Natural killer cell (primary cell): ENCODE results near the gene FBXL7. TPM values are rescaled to one million over a fixed set of nuclear protein-coding genes. Genes with fewer than 3 reads are reported as not detected.

Experiments
- ATAC-seq, 3 donors: fragments of 150-1000 bp in 2 of 3; fragments of 200-7000 bp in 1 of 3; cut with Tn5 transposase; 1 replicate in 1 of 3; 2 replicates in 2 of 3; pipeline ENCODE4 v1.10.0; 2021; ENCODE audit warnings: mild to moderate bottlenecking in 2 of 3, moderate library complexity in 2 of 3
- DNase-seq, 2 donors: peaks; one replicate each; pipeline versions ENCODE4 v3.0.0 to v3.0.0-alpha.2; 2013 to 2021; ENCODE audit warnings: mixed read lengths in 1 of 2
- H3K27ac ChIP-seq: one replicate; pipeline ENCODE4 v1.5.1; 2013; ENCODE audit warnings: mild to moderate bottlenecking, low read length
- H3K27me3 ChIP-seq: one replicate; pipeline ENCODE4 v1.6.1; 2013; ENCODE audit warnings: low read length; ENCODE audit not compliant: control insufficient read depth, insufficient read depth
- H3K36me3 ChIP-seq: one replicate; pipeline ENCODE4 v1.6.1; 2013; ENCODE audit warnings: low read length; ENCODE audit not compliant: control insufficient read depth, insufficient read depth
- H3K4me1 ChIP-seq: one replicate; pipeline ENCODE4 v1.6.1; 2013; ENCODE audit warnings: low read length; ENCODE audit not compliant: control insufficient read depth, insufficient read depth
- H3K4me3 ChIP-seq: one replicate; pipeline ENCODE4 v1.5.1; 2013; ENCODE audit warnings: low read length
- H3K9me3 ChIP-seq: one replicate; pipeline ENCODE4 v1.6.1; 2013; ENCODE audit warnings: low read length; ENCODE audit not compliant: control insufficient read depth, insufficient read depth
- H3K27ac Mint-ChIP-seq, 2 donors: one replicate each; pipeline ENCODE4 v1.8.0; 2022; ENCODE audit warnings: mild to moderate bottlenecking in 2 of 2, mixed read lengths in 2 of 2, moderate library complexity in 1 of 2
- H3K27me3 Mint-ChIP-seq, 2 donors: one replicate each; pipeline ENCODE4 v1.8.0; 2022; ENCODE audit warnings: low read depth in 2 of 2, mixed read lengths in 2 of 2
- H3K36me3 Mint-ChIP-seq: one replicate; pipeline ENCODE4 v1.8.0; 2022; ENCODE audit warnings: mixed read lengths
- H3K4me1 Mint-ChIP-seq, 2 donors: one replicate each; pipeline ENCODE4 v1.8.0; 2022; ENCODE audit warnings: mixed read lengths in 2 of 2
- H3K4me3 Mint-ChIP-seq: one replicate; pipeline ENCODE4 v1.8.0; 2022; ENCODE audit warnings: mild to moderate bottlenecking, moderate library complexity, mixed read lengths
- H3K9me3 Mint-ChIP-seq, 2 donors: one replicate each; pipeline ENCODE4 v1.8.0; 2022; ENCODE audit warnings: mixed read lengths in 2 of 2
- WGBS: methylation state at CpG from one replicate; pipeline ENCODE4 v1.1.7; 2013; ENCODE audit warnings: missing lambda C conversion rate; ENCODE audit not compliant: insufficient coverage; 5-methylcytosine and 5-hydroxymethylcytosine counted together
- intact Hi-C: fragments of 100-400 bp; cut with micrococcal nuclease; formaldehyde crosslinking; loops from one replicate; pipeline ENCODE4 v1.14.2; 2022
- total RNA-seq, 4 donors: library from RNA; stranded (reverse); fragments of 120-200 nt in 1 of 4; gene quantifications; one replicate each; pipeline versions ENCODE4 v1.2.3 to v1.2.4, GENCODE V29; 2013 to 2022
- TF ChIP-seq, protein P1 (sequence below): fragments of 200-600 bp; IDR thresholded peaks from one replicate; pipeline ENCODE4 v1.8.0; 2022; ENCODE audit warnings: antibody characterized with exemption

FBXL7 gene
- total RNA-seq, 3 donors from 2014 or later (not counting 1 experiment from before 2014, with no cell fraction given) = not detected

DNA sequence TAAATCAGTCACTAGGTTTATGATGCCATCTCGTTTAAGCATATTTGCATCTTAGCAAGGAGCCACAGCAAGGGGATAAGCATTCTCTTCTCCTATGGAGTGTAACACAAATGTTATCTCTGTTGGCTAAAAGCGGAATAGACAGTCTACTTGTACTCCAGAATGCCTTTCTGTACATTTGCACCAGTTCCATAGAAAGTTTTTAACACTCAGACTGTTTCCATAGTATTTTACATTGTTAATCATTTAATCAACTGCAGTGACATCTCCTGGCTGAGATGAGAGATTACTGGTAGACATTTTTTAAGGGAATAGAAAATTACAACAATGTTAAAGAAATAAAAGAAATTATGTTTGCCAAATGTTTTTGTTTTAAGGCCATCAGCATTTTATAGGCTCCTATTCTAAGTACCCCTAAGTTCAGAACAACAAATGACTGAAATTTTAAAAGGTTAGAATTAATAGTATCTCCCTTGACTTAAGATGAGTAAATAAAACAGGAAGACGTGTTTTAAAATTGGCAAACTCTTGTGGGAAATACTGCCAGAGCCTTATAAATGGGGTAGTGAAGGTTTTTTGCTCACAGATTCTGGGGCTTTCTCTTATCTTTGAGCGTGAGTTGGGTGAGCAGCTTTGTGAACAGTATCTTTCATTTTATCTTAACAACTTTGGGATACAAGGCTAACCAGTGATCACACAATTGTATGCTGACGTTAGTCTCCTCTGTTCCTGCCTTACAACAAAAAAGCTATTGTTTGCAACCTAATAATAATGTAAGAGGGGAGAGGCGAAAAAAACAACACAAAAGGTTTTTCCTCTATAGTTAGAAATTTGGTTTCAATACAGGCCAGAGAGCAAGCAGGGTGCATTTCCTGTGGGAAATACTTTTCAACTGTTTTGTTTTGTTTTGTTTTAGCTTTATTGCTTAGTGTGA is 294.3 kb downstream of the FBXL7 start:
- Histone ChIP-seq H3K27me3 (no peaks in the 10 kb centered on the region), H3K9me3 (no peaks in the 10 kb centered on the region), H3K36me3 (no peaks in the 10 kb centered on the region), H3K27ac (no peak overlapping the region), H3K4me1 (no peaks in the 10 kb centered on the region), H3K4me3 (no peak overlapping the region)
- TF ChIP-seq, protein P1, sequence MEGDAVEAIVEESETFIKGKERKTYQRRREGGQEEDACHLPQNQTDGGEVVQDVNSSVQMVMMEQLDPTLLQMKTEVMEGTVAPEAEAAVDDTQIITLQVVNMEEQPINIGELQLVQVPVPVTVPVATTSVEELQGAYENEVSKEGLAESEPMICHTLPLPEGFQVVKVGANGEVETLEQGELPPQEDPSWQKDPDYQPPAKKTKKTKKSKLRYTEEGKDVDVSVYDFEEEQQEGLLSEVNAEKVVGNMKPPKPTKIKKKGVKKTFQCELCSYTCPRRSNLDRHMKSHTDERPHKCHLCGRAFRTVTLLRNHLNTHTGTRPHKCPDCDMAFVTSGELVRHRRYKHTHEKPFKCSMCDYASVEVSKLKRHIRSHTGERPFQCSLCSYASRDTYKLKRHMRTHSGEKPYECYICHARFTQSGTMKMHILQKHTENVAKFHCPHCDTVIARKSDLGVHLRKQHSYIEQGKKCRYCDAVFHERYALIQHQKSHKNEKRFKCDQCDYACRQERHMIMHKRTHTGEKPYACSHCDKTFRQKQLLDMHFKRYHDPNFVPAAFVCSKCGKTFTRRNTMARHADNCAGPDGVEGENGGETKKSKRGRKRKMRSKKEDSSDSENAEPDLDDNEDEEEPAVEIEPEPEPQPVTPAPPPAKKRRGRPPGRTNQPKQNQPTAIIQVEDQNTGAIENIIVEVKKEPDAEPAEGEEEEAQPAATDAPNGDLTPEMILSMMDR = no peak
- no peak for DNase-seq
- Mint-ChIP-seq H3K36me3 (peaks cover 4% of the 10 kb centered on the region), H3K4me1 (no peaks in the 10 kb centered on the region), H3K27me3 (no peaks in the 10 kb centered on the region), H3K9me3 (peaks cover 3 to 4% of the 10 kb centered on the region in 2 donors), H3K4me3 (no peak overlapping the region), H3K27ac (no peak overlapping the region)
- 75% methylated on average over 4 of the region's 6 CpGs for WGBS
- intact Hi-C loops = no loop called here
- ATAC-seq = no peak

DNA sequence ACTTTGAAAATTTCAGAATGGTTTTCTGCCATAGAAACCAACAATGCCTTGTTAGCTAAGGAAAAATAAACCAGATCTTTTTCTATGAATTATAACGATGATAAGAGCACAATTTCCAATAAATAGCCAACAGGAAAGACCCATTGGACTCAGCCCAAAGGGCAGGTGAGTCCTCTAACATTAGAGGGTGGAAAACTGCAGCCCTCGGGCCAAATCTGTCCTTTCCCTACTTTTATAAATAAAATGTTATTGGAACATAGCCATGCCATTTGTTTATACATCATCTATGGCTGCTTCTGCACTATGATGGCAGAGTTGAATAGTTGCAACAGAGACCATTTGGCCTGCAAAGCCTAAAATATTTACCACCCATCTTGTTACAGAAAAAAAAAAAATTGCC is 296.1 kb downstream of the FBXL7 start:
- no peaks in the 10 kb centered on the region for H3K36me3 ChIP-seq
- H3K4me1 Mint-ChIP-seq = no peaks in the 10 kb centered on the region
- H3K4me3 Mint-ChIP-seq = no peak overlapping the region
- no peaks in the 10 kb centered on the region for H3K27me3 Mint-ChIP-seq
- no peak overlapping the region for H3K27ac ChIP-seq
- H3K4me1 ChIP-seq = no peaks in the 10 kb centered on the region
- H3K27ac Mint-ChIP-seq = no peak overlapping the region
- H3K9me3 ChIP-seq = no peaks in the 10 kb centered on the region
- 86% methylated on average over 1 of the region's 2 CpGs for WGBS
- H3K27me3 ChIP-seq = no peaks in the 10 kb centered on the region
- DNase-seq = no peak
- intact Hi-C loops = no loop called here
- no peak overlapping the region for H3K4me3 ChIP-seq
- peaks cover 4% of the 10 kb centered on the region for H3K36me3 Mint-ChIP-seq
- ATAC-seq = no peak
- H3K9me3 Mint-ChIP-seq = peaks cover 3 to 4% of the 10 kb centered on the region in 2 donors
- TF ChIP-seq, protein P1 = no peak

DNA sequence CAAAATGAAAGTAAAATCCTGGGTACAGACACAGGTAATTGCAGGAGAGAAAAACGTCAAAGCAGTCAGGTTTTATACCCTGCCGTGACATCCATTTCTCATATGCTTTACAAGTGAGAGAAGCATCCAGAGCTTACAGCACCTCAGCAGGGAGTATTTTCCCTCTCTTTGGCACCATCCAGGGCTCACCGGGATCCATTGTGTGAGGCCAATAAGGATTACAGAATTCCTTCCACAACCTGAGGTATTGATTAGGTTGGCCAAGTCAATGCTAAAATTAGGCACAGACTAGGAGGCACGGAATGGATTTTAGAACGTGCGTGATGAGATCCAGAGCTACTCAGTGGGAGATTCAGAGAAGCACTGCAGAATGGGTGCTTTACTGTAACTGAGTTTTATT is 296.6 kb downstream of the FBXL7 start:
- Histone ChIP-seq H3K27ac (no peak overlapping the region), H3K27me3 (no peaks in the 10 kb centered on the region), H3K36me3 (no peaks in the 10 kb centered on the region), H3K4me1 (no peaks in the 10 kb centered on the region), H3K4me3 (no peak overlapping the region), H3K9me3 (no peaks in the 10 kb centered on the region)
- 86% methylated on average over 6 of the region's 6 CpGs for WGBS
- H3K4me1 Mint-ChIP-seq = no peaks in the 10 kb centered on the region
- H3K27me3 Mint-ChIP-seq = no peaks in the 10 kb centered on the region
- H3K4me3 Mint-ChIP-seq = no peak overlapping the region
- ATAC-seq = no peak
- H3K27ac Mint-ChIP-seq = no peak overlapping the region
- TF ChIP-seq, protein P1 = no peak
- no peak for DNase-seq
- intact Hi-C loops = no loop called here
- peaks cover 2 to 3% of the 10 kb centered on the region in 2 donors for H3K9me3 Mint-ChIP-seq
- H3K36me3 Mint-ChIP-seq = peaks cover 4% of the 10 kb centered on the region
